ENCODE measurements around the gene ELFN1. TPM values are rescaled to one million over a fixed set of nuclear protein-coding genes. Genes with fewer than 3 reads are reported as not detected.

The ELFN1 gene
- total RNA-seq, 1 donor from 2014 or later = 1.6 TPM

- Histone ChIP-seq H3K4me1 (ENCODE audit: control insufficient read depth in 3 of 3, insufficient read depth in 3 of 3, low read length in 3 of 3) (no peaks in the 10 kb centered on the region), H3K4me3 (ENCODE audit: low read length in 3 of 3) (no peak overlapping the region), H3K9ac (ENCODE audit: low read depth in 1 of 3, low read length in 3 of 3) (no peak overlapping the region), H3K27ac (ENCODE audit: low read depth, low read length) (no peak overlapping the region), H3K36me3 (ENCODE audit: control insufficient read depth in 3 of 3, insufficient read depth in 3 of 3, low read length in 3 of 3) (no peaks in the 10 kb centered on the region), H3K27me3 (ENCODE audit: control insufficient read depth in 3 of 3, insufficient read depth in 3 of 3, low read length in 3 of 3) (peaks cover 9 to 31% (median 31%) of the 10 kb centered on the region in 3 donors), H3K9me3 (ENCODE audit: control insufficient read depth in 3 of 3, low read length in 3 of 3) (peaks cover 0 to 2% (median 0%) of the 10 kb centered on the region in 3 donors)
These were observed 28.9 kb downstream of the ELFN1 start for GRCh38 chr7:1698951-1699350.

GRCh38 chr7:1700086-1700485 lies 30.0 kb downstream of the ELFN1 start:
- Histone ChIP-seq H3K4me1 (ENCODE audit: control insufficient read depth in 3 of 3, insufficient read depth in 3 of 3, low read length in 3 of 3) (no peaks in the 10 kb centered on the region), H3K36me3 (ENCODE audit: control insufficient read depth in 3 of 3, insufficient read depth in 3 of 3, low read length in 3 of 3) (no peaks in the 10 kb centered on the region), H3K27me3 (ENCODE audit: control insufficient read depth in 3 of 3, insufficient read depth in 3 of 3, low read length in 3 of 3) (peaks cover 9 to 25% (median 20%) of the 10 kb centered on the region in 3 donors), H3K27ac (ENCODE audit: low read depth, low read length) (no peak overlapping the region), H3K9ac (ENCODE audit: low read depth in 1 of 3, low read length in 3 of 3) (no peak overlapping the region), H3K4me3 (ENCODE audit: low read length in 3 of 3) (no peak overlapping the region), H3K9me3 (ENCODE audit: control insufficient read depth in 3 of 3, low read length in 3 of 3) (peaks cover 0 to 2% (median 0%) of the 10 kb centered on the region in 3 donors)

DNA sequence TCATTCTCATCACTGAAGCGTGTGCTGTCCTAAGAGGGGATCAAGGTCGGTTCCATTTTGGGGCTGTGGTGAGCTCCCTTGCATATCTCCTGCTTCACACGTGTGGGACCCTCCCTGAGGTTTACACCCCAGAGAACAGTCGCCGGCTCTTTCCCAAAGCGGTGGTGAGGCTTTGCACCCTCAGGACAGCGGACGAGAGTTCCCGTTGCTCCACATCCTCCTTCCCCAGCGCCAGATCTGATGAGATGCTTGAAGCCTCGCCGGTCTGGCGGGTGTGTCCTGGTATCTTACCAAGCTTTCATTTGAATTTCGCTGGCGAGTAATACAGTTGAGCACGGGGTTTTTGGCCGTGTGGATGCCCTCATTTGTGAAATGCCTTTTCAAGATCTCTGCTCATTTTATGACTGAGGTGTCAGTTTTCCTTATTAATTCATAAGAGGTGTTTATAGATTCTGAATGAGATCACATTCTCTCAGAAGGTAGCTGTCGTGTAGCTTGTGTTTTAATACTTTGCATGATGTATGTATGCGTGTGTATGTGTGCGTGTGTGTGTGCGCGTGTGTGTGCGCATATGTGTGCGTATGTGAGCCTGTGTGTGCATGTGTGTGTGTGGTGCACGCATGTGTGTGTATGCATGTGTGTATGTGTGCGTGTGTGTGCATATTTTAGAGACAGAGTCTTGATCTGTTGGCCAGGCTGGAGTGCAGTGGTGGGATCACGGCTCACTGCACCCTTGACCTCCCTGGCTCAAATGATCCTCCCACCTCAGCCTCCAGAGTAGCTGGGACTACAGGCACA lies 30.7 kb downstream of the ELFN1 start:
- H3K9ac ChIP-seq (ENCODE audit: low read depth in 1 of 3, low read length in 3 of 3) = no peak overlapping the region
- no peaks in the 10 kb centered on the region for H3K36me3 ChIP-seq (ENCODE audit: control insufficient read depth in 3 of 3, insufficient read depth in 3 of 3, low read length in 3 of 3)
- H3K9me3 ChIP-seq (ENCODE audit: control insufficient read depth in 3 of 3, low read length in 3 of 3) = peaks cover 0 to 2% (median 0%) of the 10 kb centered on the region in 3 donors
- H3K4me3 ChIP-seq (ENCODE audit: low read length in 3 of 3) = no peak overlapping the region
- H3K27ac ChIP-seq (ENCODE audit: low read depth, low read length) = no peak overlapping the region
- peaks cover 9 to 25% (median 17%) of the 10 kb centered on the region in 3 donors for H3K27me3 ChIP-seq (ENCODE audit: control insufficient read depth in 3 of 3, insufficient read depth in 3 of 3, low read length in 3 of 3)
- H3K4me1 ChIP-seq (ENCODE audit: control insufficient read depth in 3 of 3, insufficient read depth in 3 of 3, low read length in 3 of 3) = no peaks in the 10 kb centered on the region

GRCh38 chr7:1702652-1703051 lies 32.6 kb downstream of the ELFN1 start:
- H3K9me3 ChIP-seq (ENCODE audit: control insufficient read depth in 3 of 3, low read length in 3 of 3) = peaks cover 0 to 2% (median 0%) of the 10 kb centered on the region in 3 donors
- H3K4me1 ChIP-seq (ENCODE audit: control insufficient read depth in 3 of 3, insufficient read depth in 3 of 3, low read length in 3 of 3) = peaks cover 0 to 9% (median 8%) of the 10 kb centered on the region in 3 donors
- no peak overlapping the region for H3K4me3 ChIP-seq (ENCODE audit: low read length in 3 of 3)
- H3K27ac ChIP-seq (ENCODE audit: low read depth, low read length) = no peak overlapping the region
- peaks cover 2 to 14% (median 3%) of the 10 kb centered on the region in 3 donors for H3K27me3 ChIP-seq (ENCODE audit: control insufficient read depth in 3 of 3, insufficient read depth in 3 of 3, low read length in 3 of 3)
- no peaks in the 10 kb centered on the region for H3K36me3 ChIP-seq (ENCODE audit: control insufficient read depth in 3 of 3, insufficient read depth in 3 of 3, low read length in 3 of 3)
- H3K9ac ChIP-seq (ENCODE audit: low read depth in 1 of 3, low read length in 3 of 3) = no peak overlapping the region

DNA sequence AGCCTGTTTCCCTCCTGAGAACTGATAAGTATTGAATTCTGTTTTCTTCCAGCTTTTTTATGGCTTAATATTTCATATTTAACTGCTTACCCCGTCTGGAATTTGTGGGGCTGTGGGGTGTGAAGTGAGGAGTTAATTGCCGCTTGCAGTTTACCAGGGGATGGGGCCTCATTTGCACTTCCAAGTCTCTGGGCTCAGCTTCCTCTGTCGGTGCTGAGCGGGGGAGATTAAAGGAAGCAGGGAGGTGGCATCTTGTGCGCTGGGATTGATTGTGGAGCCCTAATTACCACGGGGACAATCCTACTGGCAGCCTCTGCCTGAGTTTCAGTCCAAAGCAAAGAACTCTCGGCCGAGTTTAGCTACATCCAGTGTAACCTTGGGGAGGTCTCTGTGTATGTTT lies 33.4 kb downstream of the ELFN1 start:
- H3K9ac ChIP-seq (ENCODE audit: low read depth in 1 of 3, low read length in 3 of 3) = no peak overlapping the region
- no peaks in the 10 kb centered on the region for H3K36me3 ChIP-seq (ENCODE audit: control insufficient read depth in 3 of 3, insufficient read depth in 3 of 3, low read length in 3 of 3)
- H3K27me3 ChIP-seq (ENCODE audit: control insufficient read depth in 3 of 3, insufficient read depth in 3 of 3, low read length in 3 of 3) = peaks cover 2 to 18% (median 3%) of the 10 kb centered on the region in 3 donors
- H3K4me3 ChIP-seq (ENCODE audit: low read length in 3 of 3) = no peak overlapping the region
- H3K9me3 ChIP-seq (ENCODE audit: control insufficient read depth in 3 of 3, low read length in 3 of 3) = peaks cover 0 to 2% (median 0%) of the 10 kb centered on the region in 3 donors
- H3K4me1 ChIP-seq (ENCODE audit: control insufficient read depth in 3 of 3, insufficient read depth in 3 of 3, low read length in 3 of 3) = peaks cover 0 to 9% (median 8%) of the 10 kb centered on the region in 3 donors
- H3K27ac ChIP-seq (ENCODE audit: low read depth, low read length) = no peak overlapping the region

DNA sequence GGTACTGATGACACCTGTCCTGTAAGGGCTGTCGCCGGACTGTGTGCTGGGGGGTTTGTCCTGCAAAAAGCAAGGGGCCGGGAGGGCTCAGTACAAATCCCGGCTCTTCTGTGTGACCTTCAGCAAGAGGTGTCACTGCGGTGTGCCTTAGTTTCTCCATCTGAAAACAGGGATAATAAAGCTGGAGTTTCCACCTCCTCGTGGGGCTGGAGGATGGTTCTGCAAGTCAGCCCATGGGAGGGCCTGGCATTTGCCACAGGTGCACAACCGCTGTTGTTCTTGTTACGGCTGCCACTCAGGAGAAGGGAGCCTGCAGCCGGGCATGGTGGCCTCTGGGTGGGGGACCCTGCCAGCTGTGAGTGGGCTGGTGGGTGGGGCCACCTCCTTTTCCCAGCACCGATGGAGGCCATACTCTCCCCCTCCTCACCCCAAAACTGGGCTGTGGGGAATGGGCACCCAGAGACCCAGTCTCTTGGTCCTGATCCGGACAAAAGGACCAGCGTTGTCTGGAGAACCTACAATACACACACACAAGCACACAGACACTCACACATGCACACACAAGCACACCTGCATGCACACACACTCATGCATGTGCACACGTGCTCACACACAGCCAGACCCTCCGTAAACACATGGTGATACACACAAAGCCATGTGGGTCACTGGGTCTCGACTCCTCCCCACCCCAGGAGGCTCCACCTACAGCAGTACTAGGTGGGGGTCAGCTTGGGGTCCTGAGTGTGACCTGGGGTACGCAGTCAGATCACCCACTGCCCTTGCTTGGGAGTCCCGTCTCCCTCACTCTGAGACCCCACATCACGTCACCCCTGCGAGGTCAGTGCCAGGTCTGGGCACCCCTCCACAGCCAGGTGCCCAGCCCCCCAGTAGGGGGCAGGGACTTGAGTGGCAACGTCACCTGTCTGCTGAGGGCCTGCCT lies 34.1 kb downstream of the ELFN1 start:
- Histone ChIP-seq H3K4me1 (ENCODE audit: control insufficient read depth in 3 of 3, insufficient read depth in 3 of 3, low read length in 3 of 3) (peaks cover 0 to 9% (median 8%) of the 10 kb centered on the region in 3 donors), H3K27me3 (ENCODE audit: control insufficient read depth in 3 of 3, insufficient read depth in 3 of 3, low read length in 3 of 3) (peaks cover 2 to 18% (median 3%) of the 10 kb centered on the region in 3 donors), H3K36me3 (ENCODE audit: control insufficient read depth in 3 of 3, insufficient read depth in 3 of 3, low read length in 3 of 3) (no peaks in the 10 kb centered on the region), H3K4me3 (ENCODE audit: low read length in 3 of 3) (no peak overlapping the region), H3K27ac (ENCODE audit: low read depth, low read length) (no peak overlapping the region), H3K9ac (ENCODE audit: low read depth in 1 of 3, low read length in 3 of 3) (no peak overlapping the region), H3K9me3 (ENCODE audit: control insufficient read depth in 3 of 3, low read length in 3 of 3) (peaks cover 0 to 2% (median 0%) of the 10 kb centered on the region in 3 donors)

- Histone ChIP-seq H3K9me3 (ENCODE audit: control insufficient read depth in 3 of 3, low read length in 3 of 3) (peaks cover 0 to 4% (median 2%) of the 10 kb centered on the region in 3 donors), H3K9ac (ENCODE audit: low read depth in 1 of 3, low read length in 3 of 3) (no peak overlapping the region), H3K27ac (ENCODE audit: low read depth, low read length) (no peak overlapping the region), H3K4me1 (ENCODE audit: control insufficient read depth in 3 of 3, insufficient read depth in 3 of 3, low read length in 3 of 3) (peaks cover 0 to 9% (median 8%) of the 10 kb centered on the region in 3 donors), H3K27me3 (ENCODE audit: control insufficient read depth in 3 of 3, insufficient read depth in 3 of 3, low read length in 3 of 3) (peaks cover 2 to 20% (median 3%) of the 10 kb centered on the region in 3 donors), H3K36me3 (ENCODE audit: control insufficient read depth in 3 of 3, insufficient read depth in 3 of 3, low read length in 3 of 3) (no peaks in the 10 kb centered on the region), H3K4me3 (ENCODE audit: low read length in 3 of 3) (no peak overlapping the region)
These were observed 35.0 kb downstream of the ELFN1 start for GRCh38 chr7:1704811-1705738.

GRCh38 chr7:1705856-1706255 lies 35.8 kb downstream of the ELFN1 start:
- peaks cover 2 to 17% (median 3%) of the 10 kb centered on the region in 3 donors for H3K27me3 ChIP-seq (ENCODE audit: control insufficient read depth in 3 of 3, insufficient read depth in 3 of 3, low read length in 3 of 3)
- peaks cover 0 to 9% (median 8%) of the 10 kb centered on the region in 3 donors for H3K4me1 ChIP-seq (ENCODE audit: control insufficient read depth in 3 of 3, insufficient read depth in 3 of 3, low read length in 3 of 3)
- H3K4me3 ChIP-seq (ENCODE audit: low read length in 3 of 3) = no peak overlapping the region
- no peaks in the 10 kb centered on the region for H3K36me3 ChIP-seq (ENCODE audit: control insufficient read depth in 3 of 3, insufficient read depth in 3 of 3, low read length in 3 of 3)
- no peak overlapping the region for H3K9ac ChIP-seq (ENCODE audit: low read depth in 1 of 3, low read length in 3 of 3)
- H3K9me3 ChIP-seq (ENCODE audit: control insufficient read depth in 3 of 3, low read length in 3 of 3) = peaks cover 0 to 4% (median 2%) of the 10 kb centered on the region in 3 donors
- H3K27ac ChIP-seq (ENCODE audit: low read depth, low read length) = no peak overlapping the region

- Histone ChIP-seq H3K4me3 (ENCODE audit: low read length in 3 of 3) (no peak overlapping the region), H3K27ac (ENCODE audit: low read depth, low read length) (no peak overlapping the region), H3K9ac (ENCODE audit: low read depth in 1 of 3, low read length in 3 of 3) (no peak overlapping the region), H3K9me3 (ENCODE audit: control insufficient read depth in 3 of 3, low read length in 3 of 3) (peaks cover 0 to 4% (median 2%) of the 10 kb centered on the region in 3 donors), H3K4me1 (ENCODE audit: control insufficient read depth in 3 of 3, insufficient read depth in 3 of 3, low read length in 3 of 3) (peaks cover 0 to 9% (median 8%) of the 10 kb centered on the region in 3 donors), H3K36me3 (ENCODE audit: control insufficient read depth in 3 of 3, insufficient read depth in 3 of 3, low read length in 3 of 3) (no peaks in the 10 kb centered on the region), H3K27me3 (ENCODE audit: control insufficient read depth in 3 of 3, insufficient read depth in 3 of 3, low read length in 3 of 3) (peaks cover 0 to 17% (median 3%) of the 10 kb centered on the region in 3 donors)
These were observed 36.3 kb downstream of the ELFN1 start for GRCh38 chr7:1706381-1706720.

Measured in skeletal muscle tissue (tissue), 4 donors.